ENCODE measurements around the gene ATG4A.

ATG4A gene

GRCh38 chrX:108159028-108159670 lies 67.6 kb downstream of the ATG4A start:
- Histone ChIP-seq H3K9me3 (ENCODE audit: control insufficient read depth, low read length) (no peaks in the 10 kb centered on the region), H3K4me3 (ENCODE audit: low read length) (no peak overlapping the region), H3K36me3 (ENCODE audit: control insufficient read depth, insufficient read depth, low read length) (no peaks in the 10 kb centered on the region), H3K9ac (ENCODE audit: low read length) (no peak overlapping the region), H3K4me1 (ENCODE audit: control insufficient read depth, insufficient read depth, low read length) (no peaks in the 10 kb centered on the region), H3K27me3 (ENCODE audit: control insufficient read depth, insufficient read depth, low read length) (no peaks in the 10 kb centered on the region)

- H3K9ac ChIP-seq (ENCODE audit: low read length): no peak overlapping the region
- H3K4me1 ChIP-seq (ENCODE audit: control insufficient read depth, insufficient read depth, low read length): no peaks in the 10 kb centered on the region
- H3K36me3 ChIP-seq (ENCODE audit: control insufficient read depth, insufficient read depth, low read length): no peaks in the 10 kb centered on the region
- no peak overlapping the region for H3K4me3 ChIP-seq (ENCODE audit: low read length)
- H3K9me3 ChIP-seq (ENCODE audit: control insufficient read depth, low read length): no peaks in the 10 kb centered on the region
- H3K27me3 ChIP-seq (ENCODE audit: control insufficient read depth, insufficient read depth, low read length): no peaks in the 10 kb centered on the region
These were observed 68.7 kb downstream of the ATG4A start for GRCh38 chrX:108160309-108160708.

GRCh38 chrX:108162265-108162664 lies 70.7 kb downstream of the ATG4A start:
- Histone ChIP-seq H3K27me3 (ENCODE audit: control insufficient read depth, insufficient read depth, low read length) (no peaks in the 10 kb centered on the region), H3K4me3 (ENCODE audit: low read length) (no peak overlapping the region), H3K9ac (ENCODE audit: low read length) (no peak overlapping the region), H3K36me3 (ENCODE audit: control insufficient read depth, insufficient read depth, low read length) (no peaks in the 10 kb centered on the region), H3K4me1 (ENCODE audit: control insufficient read depth, insufficient read depth, low read length) (no peaks in the 10 kb centered on the region), H3K9me3 (ENCODE audit: control insufficient read depth, low read length) (no peaks in the 10 kb centered on the region)

- Histone ChIP-seq H3K27me3 (ENCODE audit: control insufficient read depth, insufficient read depth, low read length) (no peaks in the 10 kb centered on the region), H3K9me3 (ENCODE audit: control insufficient read depth, low read length) (no peaks in the 10 kb centered on the region)
These were observed 71.9 kb downstream of the ATG4A start for GRCh38 chrX:108163333-108164082.

GRCh38 chrX:108165383-108166111 lies 74.0 kb downstream of the ATG4A start:
- Histone ChIP-seq H3K36me3 (ENCODE audit: control insufficient read depth, insufficient read depth, low read length) (no peaks in the 10 kb centered on the region), H3K9ac (ENCODE audit: low read length) (no peak overlapping the region), H3K4me3 (ENCODE audit: low read length) (no peak overlapping the region), H3K27me3 (ENCODE audit: control insufficient read depth, insufficient read depth, low read length) (no peaks in the 10 kb centered on the region), H3K4me1 (ENCODE audit: control insufficient read depth, insufficient read depth, low read length) (no peaks in the 10 kb centered on the region), H3K9me3 (ENCODE audit: control insufficient read depth, low read length) (no peaks in the 10 kb centered on the region)

More at GRCh38 chrX:108163333-108164082, 71.9 kb downstream of the ATG4A start:
- no peaks in the 10 kb centered on the region for H3K4me1 ChIP-seq (ENCODE audit: control insufficient read depth, insufficient read depth, low read length)
- H3K36me3 ChIP-seq (ENCODE audit: control insufficient read depth, insufficient read depth, low read length): no peaks in the 10 kb centered on the region
- no peak overlapping the region for H3K9ac ChIP-seq (ENCODE audit: low read length)
- H3K4me3 ChIP-seq (ENCODE audit: low read length): no peak overlapping the region

- Histone ChIP-seq H3K4me3 (ENCODE audit: low read length) (no peak overlapping the region), H3K4me1 (ENCODE audit: control insufficient read depth, insufficient read depth, low read length) (no peaks in the 10 kb centered on the region), H3K36me3 (ENCODE audit: control insufficient read depth, insufficient read depth, low read length) (no peaks in the 10 kb centered on the region), H3K9ac (ENCODE audit: low read length) (no peak overlapping the region), H3K27me3 (ENCODE audit: control insufficient read depth, insufficient read depth, low read length) (no peaks in the 10 kb centered on the region), H3K9me3 (ENCODE audit: control insufficient read depth, low read length) (no peaks in the 10 kb centered on the region)
These were observed 75.8 kb downstream of the ATG4A start for GRCh38 chrX:108167211-108167872.

GRCh38 chrX:108168961-108169740 lies 77.6 kb downstream of the ATG4A start:
- H3K4me3 ChIP-seq (ENCODE audit: low read length): no peak overlapping the region

GRCh38 chrX:108169768-108170167 lies 78.2 kb downstream of the ATG4A start:
- no peaks in the 10 kb centered on the region for H3K9me3 ChIP-seq (ENCODE audit: control insufficient read depth, low read length)
- H3K27me3 ChIP-seq (ENCODE audit: control insufficient read depth, insufficient read depth, low read length): no peaks in the 10 kb centered on the region
- no peaks in the 10 kb centered on the region for H3K4me1 ChIP-seq (ENCODE audit: control insufficient read depth, insufficient read depth, low read length)
- no peak overlapping the region for H3K9ac ChIP-seq (ENCODE audit: low read length)
- H3K4me3 ChIP-seq (ENCODE audit: low read length): no peak overlapping the region
- no peaks in the 10 kb centered on the region for H3K36me3 ChIP-seq (ENCODE audit: control insufficient read depth, insufficient read depth, low read length)

More at GRCh38 chrX:108168961-108169740, 77.6 kb downstream of the ATG4A start:
- Histone ChIP-seq H3K9me3 (ENCODE audit: control insufficient read depth, low read length) (no peaks in the 10 kb centered on the region), H3K9ac (ENCODE audit: low read length) (no peak overlapping the region), H3K36me3 (ENCODE audit: control insufficient read depth, insufficient read depth, low read length) (no peaks in the 10 kb centered on the region), H3K4me1 (ENCODE audit: control insufficient read depth, insufficient read depth, low read length) (no peaks in the 10 kb centered on the region), H3K27me3 (ENCODE audit: control insufficient read depth, insufficient read depth, low read length) (no peaks in the 10 kb centered on the region)

- Histone ChIP-seq H3K9me3 (ENCODE audit: control insufficient read depth, low read length) (no peaks in the 10 kb centered on the region), H3K36me3 (ENCODE audit: control insufficient read depth, insufficient read depth, low read length) (no peaks in the 10 kb centered on the region), H3K4me1 (ENCODE audit: control insufficient read depth, insufficient read depth, low read length) (no peaks in the 10 kb centered on the region), H3K4me3 (ENCODE audit: low read length) (no peak overlapping the region), H3K27me3 (ENCODE audit: control insufficient read depth, insufficient read depth, low read length) (no peaks in the 10 kb centered on the region), H3K9ac (ENCODE audit: low read length) (no peak overlapping the region)
These were observed 80.1 kb downstream of the ATG4A start for GRCh38 chrX:108171671-108172070.

- Histone ChIP-seq H3K4me1 (ENCODE audit: control insufficient read depth, insufficient read depth, low read length) (no peaks in the 10 kb centered on the region), H3K27me3 (ENCODE audit: control insufficient read depth, insufficient read depth, low read length) (no peaks in the 10 kb centered on the region), H3K9ac (ENCODE audit: low read length) (no peak overlapping the region), H3K4me3 (ENCODE audit: low read length) (no peak overlapping the region), H3K36me3 (ENCODE audit: control insufficient read depth, insufficient read depth, low read length) (no peaks in the 10 kb centered on the region), H3K9me3 (ENCODE audit: control insufficient read depth, low read length) (no peaks in the 10 kb centered on the region)
These were observed 82.3 kb downstream of the ATG4A start for GRCh38 chrX:108173874-108174273.

GRCh38 chrX:108177351-108178142 lies 86.0 kb downstream of the ATG4A start:
- Histone ChIP-seq H3K9me3 (ENCODE audit: control insufficient read depth, low read length) (no peaks in the 10 kb centered on the region), H3K27me3 (ENCODE audit: control insufficient read depth, insufficient read depth, low read length) (no peaks in the 10 kb centered on the region), H3K4me1 (ENCODE audit: control insufficient read depth, insufficient read depth, low read length) (no peaks in the 10 kb centered on the region), H3K9ac (ENCODE audit: low read length) (no peak overlapping the region), H3K4me3 (ENCODE audit: low read length) (no peak overlapping the region), H3K36me3 (ENCODE audit: control insufficient read depth, insufficient read depth, low read length) (no peaks in the 10 kb centered on the region)
